Tibial nerve (tissue), 4 donors: ENCODE results near the gene EVA1C. TPM values are rescaled to one million over a fixed set of nuclear protein-coding genes. Genes with fewer than 3 reads are reported as not detected.

Experiments used
- DNase-seq, 2 donors: peaks; one replicate each; pipeline ENCODE4 v3.0.0-alpha.2; 2019; ENCODE audit warnings: low spot score in 2 of 2
- H3K27ac ChIP-seq, 4 donors: fragments of 200-600 bp; sonication (generic) in 3 of 4; one replicate each; pipeline ENCODE4 v1.5.1; 2017 to 2019; ENCODE audit warnings: mild to moderate bottlenecking in 1 of 4
- H3K27me3 ChIP-seq, 2 donors: fragments of 200-600 bp; sonication (generic) in 1 of 2; one replicate each; pipeline versions ENCODE4 v1.5.1 to v1.6.0; 2017 to 2019
- H3K36me3 ChIP-seq, 3 donors: fragments of 200-600 bp; sonication (generic); one replicate each; pipeline ENCODE4 v1.5.1; 2018 to 2019
- H3K4me1 ChIP-seq, 4 donors: fragments of 200-600 bp; sonication (generic) in 3 of 4; one replicate each; pipeline ENCODE4 v1.5.1; 2017 to 2019
- H3K4me3 ChIP-seq, 4 donors: fragments of 200-600 bp; sonication (generic) in 3 of 4; one replicate each; pipeline ENCODE4 v1.5.1; 2017 to 2019; ENCODE audit warnings: mild to moderate bottlenecking in 1 of 4, moderate library complexity in 1 of 4
- H3K9me3 ChIP-seq, 4 donors: fragments of 200-600 bp; sonication (generic) in 3 of 4; one replicate each; pipeline ENCODE4 v1.5.1; 2017 to 2019
- EP300 ChIP-seq, 2 donors: sonication (generic); formaldehyde crosslinking; IDR thresholded peaks; one replicate each; pipeline ENCODE4 v1.6.1; 2017; ENCODE audit warnings: antibody characterized with exemption in 2 of 2, mild to moderate bottlenecking in 1 of 2
- POLR2A ChIP-seq, 2 donors: fragments of 450-650 bp; IDR thresholded peaks; one replicate each; pipeline ENCODE4 v1.6.1; 2017; ENCODE audit warnings: antibody characterized with exemption in 2 of 2, mild to moderate bottlenecking in 2 of 2, moderate library complexity in 2 of 2
- WGBS, 2 donors: methylation state at CpG; one replicate each; pipeline ENCODE4 v1.1.5; 2018; 5-methylcytosine and 5-hydroxymethylcytosine counted together
- small RNA-seq: library from RNA; depleted of rRNA; stranded (forward); fragments of <200 nt; gene quantifications from one replicate; pipeline ENCODE3, GENCODE V24; 2016
- total RNA-seq, 4 donors: library from RNA; depleted of rRNA; stranded (reverse); fragments of >200 nt; gene quantifications; one replicate each; pipeline ENCODE4 v1.1.0, GENCODE V29; 2016
- TF ChIP-seq, protein P1 (sequence below), 5 experiments: fragments of 200-600 bp in 3 of 5; fragments of 450-650 bp in 2 of 5; sonication (generic) in 3 of 5; IDR thresholded peaks; one replicate each; pipeline ENCODE4 v1.5.1; 2016 to 2019; ENCODE audit warnings: antibody characterized with exemption in 5 of 5, mild to moderate bottlenecking in 3 of 5, moderate library complexity in 2 of 5

EVA1C gene
- total RNA-seq, 4 donors from 2014 or later = 72.6 to 85.9 (median 75.6) TPM

- no peaks in the 10 kb centered on the region for H3K36me3 ChIP-seq
- peaks cover 0 to 8% (median 0%) of the 10 kb centered on the region in 4 donors for H3K4me1 ChIP-seq
- peak in 1 of 2 donors; percentile 58 for DNase-seq
- peaks cover 0 to 5% (median 0%) of the 10 kb centered on the region in 4 donors for H3K9me3 ChIP-seq
- peak overlapping the region in 1 of 4 donors; percentile 53 for H3K27ac ChIP-seq
- no peak overlapping the region for H3K4me3 ChIP-seq
- 54% methylated on average over 5 of the region's 5 CpGs for WGBS, 2 donors
- TF ChIP-seq, protein P1, sequence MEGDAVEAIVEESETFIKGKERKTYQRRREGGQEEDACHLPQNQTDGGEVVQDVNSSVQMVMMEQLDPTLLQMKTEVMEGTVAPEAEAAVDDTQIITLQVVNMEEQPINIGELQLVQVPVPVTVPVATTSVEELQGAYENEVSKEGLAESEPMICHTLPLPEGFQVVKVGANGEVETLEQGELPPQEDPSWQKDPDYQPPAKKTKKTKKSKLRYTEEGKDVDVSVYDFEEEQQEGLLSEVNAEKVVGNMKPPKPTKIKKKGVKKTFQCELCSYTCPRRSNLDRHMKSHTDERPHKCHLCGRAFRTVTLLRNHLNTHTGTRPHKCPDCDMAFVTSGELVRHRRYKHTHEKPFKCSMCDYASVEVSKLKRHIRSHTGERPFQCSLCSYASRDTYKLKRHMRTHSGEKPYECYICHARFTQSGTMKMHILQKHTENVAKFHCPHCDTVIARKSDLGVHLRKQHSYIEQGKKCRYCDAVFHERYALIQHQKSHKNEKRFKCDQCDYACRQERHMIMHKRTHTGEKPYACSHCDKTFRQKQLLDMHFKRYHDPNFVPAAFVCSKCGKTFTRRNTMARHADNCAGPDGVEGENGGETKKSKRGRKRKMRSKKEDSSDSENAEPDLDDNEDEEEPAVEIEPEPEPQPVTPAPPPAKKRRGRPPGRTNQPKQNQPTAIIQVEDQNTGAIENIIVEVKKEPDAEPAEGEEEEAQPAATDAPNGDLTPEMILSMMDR (IDR thresholded peaks at IDR 0.05) = peak in 2 of 5 experiments; percentile 33 to 57
- no peak for TF ChIP-seq EP300 (IDR thresholded peaks at IDR 0.05)
- H3K27me3 ChIP-seq = no peaks in the 10 kb centered on the region
Measured at GRCh38 chr21:32562426-32562825, 149.9 kb downstream of the EVA1C start.

DNA sequence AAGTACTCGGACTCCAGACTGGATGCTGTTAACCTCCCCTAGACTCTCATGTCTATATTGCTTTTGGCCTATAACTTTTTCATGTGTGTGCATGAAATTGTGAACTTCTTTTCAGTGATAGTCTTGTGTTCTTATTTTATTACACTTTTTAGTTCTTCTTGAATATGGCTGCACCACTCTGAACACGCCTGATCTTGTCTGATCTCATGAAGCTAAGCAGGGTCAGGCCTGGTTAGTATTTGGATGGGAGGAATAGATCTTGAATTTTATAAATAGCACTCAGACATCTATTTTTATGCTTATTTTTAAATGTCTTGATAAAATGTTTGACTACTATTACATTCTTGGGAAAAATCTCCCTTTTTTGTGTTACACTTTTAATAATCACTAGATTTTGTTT, 150.4 kb downstream of the EVA1C start:
- Histone ChIP-seq H3K36me3 (no peaks in the 10 kb centered on the region), H3K4me3 (no peak overlapping the region), H3K27ac (peak overlapping the region in 1 of 4 donors; percentile 53), H3K27me3 (no peaks in the 10 kb centered on the region), H3K4me1 (peaks cover 0 to 8% (median 0%) of the 10 kb centered on the region in 4 donors), H3K9me3 (peaks cover 0 to 5% (median 0%) of the 10 kb centered on the region in 4 donors)
- DNase-seq = no peak
- TF ChIP-seq, protein P1 (IDR thresholded peaks at IDR 0.05) = no peak
- TF ChIP-seq EP300 (IDR thresholded peaks at IDR 0.05) (no peak), POLR2A (IDR thresholded peaks at IDR 0.05) (no peak)
- WGBS, 2 donors = 92% methylated on average over 2 of the region's 2 CpGs

Small RNA genes within 50 kb of the gene (small RNA-seq; reads per million reads assigned to genes)
- gene RF00438 (not detected), gene RNA5SP490 (not detected), gene SNORA80A (19.8 reads per million, percentile 92 among the genes with 10 or more reads in this experiment)

Other genes with a start within 250 kb of the EVA1C start
- 1 to 10 TPM; 4.0 to 9.3 (median 7.1) TPM for gene MIS18A, start 133.7 kb upstream of the EVA1C start, total RNA-seq
- 10 to 100 TPM in 1 of 4 donors, 1 to 10 TPM in 3; 1.6 to 14.4 (median 4.8) TPM for gene MRAP, start 113.9 kb upstream of the EVA1C start, total RNA-seq
- gene URB1, start 19.7 kb upstream of the EVA1C start, total RNA-seq = 10 to 100 TPM; 18.6 to 29.4 (median 22.2) TPM
- gene TCP10L, start 172.8 kb downstream of the EVA1C start, total RNA-seq = 10 to 100 TPM in 1 of 4 donors, 1 to 10 TPM in 3; 1.0 to 10.3 (median 2.4) TPM
- gene CFAP298, start 199.7 kb downstream of the EVA1C start, total RNA-seq = 10 to 100 TPM; 14.5 to 41.1 (median 29.5) TPM